SH-SY5Y (cell line): Measurements from ENCODE around the gene RTN3.

Experiments used
- GATA2 ChIP-seq: IDR thresholded peaks from 2 replicates; pipeline ENCODE4 v1.6.1; 2011; ENCODE audit warnings: mild to moderate bottlenecking, low read depth, low read length
- GATA3 ChIP-seq: IDR thresholded peaks from 2 replicates; pipeline ENCODE4 v1.6.1; 2011; ENCODE audit warnings: low read depth, mild to moderate bottlenecking, low read length, moderate library complexity

GRCh38 chr11:63671322-63672155 is 9.8 kb upstream of the RTN3 start, which contains the start of gene ATL3:
- no peak for TF ChIP-seq GATA3
- peak; percentile 13; the same call in 1 of the 2 replicates for TF ChIP-seq GATA2
